DOHH2 (cell line): Measurements from ENCODE around the gene REL.

Experiments
- H3F3A ChIP-seq: fragments of 200-600 bp; sonication (generic), shearing (Covaris generic); 2 replicates; pipeline ENCODE4 v1.6.0; 2016; ENCODE audit warnings: antibody characterized with exemption, mild to moderate bottlenecking; ENCODE audit not compliant: control insufficient read depth, insufficient read depth
- H3K27ac ChIP-seq: fragments of 200-600 bp; sonication (generic); 2 replicates; pipeline ENCODE4 v1.5.1; 2014; ENCODE audit warnings: low read depth, mild to moderate bottlenecking, low read length, moderate library complexity
- H3K27me3 ChIP-seq: fragments of 200-600 bp; sonication (generic); 2 replicates; pipeline ENCODE4 v1.6.1; 2014; ENCODE audit warnings: mild to moderate bottlenecking, low read length, mixed read lengths; ENCODE audit not compliant: control insufficient read depth
- H3K36me3 ChIP-seq: fragments of 200-600 bp; sonication (generic); 2 replicates; pipeline ENCODE4 v1.6.1; 2014; ENCODE audit warnings: mild to moderate bottlenecking, low read length, moderate library complexity, mixed read lengths; ENCODE audit not compliant: control insufficient read depth
- H3K4me1 ChIP-seq: fragments of 200-600 bp; sonication (generic); 2 replicates; pipeline ENCODE4 v1.6.1; 2014; ENCODE audit warnings: mild to moderate bottlenecking, low read length, mixed read lengths; ENCODE audit not compliant: control insufficient read depth
- H3K4me2 ChIP-seq: fragments of 200-600 bp; sonication (generic); 2 replicates; pipeline ENCODE4 v1.6.0; 2014; ENCODE audit warnings: mild to moderate bottlenecking, low read length, moderate library complexity
- H3K4me3 ChIP-seq: fragments of 200-600 bp; sonication (generic); 2 replicates; pipeline ENCODE4 v1.5.1; 2014; ENCODE audit warnings: mild to moderate bottlenecking, low read length, mixed read lengths
- H3K79me2 ChIP-seq: fragments of 200-600 bp; sonication (generic); 2 replicates; pipeline ENCODE4 v1.6.1; 2014; ENCODE audit warnings: mild to moderate bottlenecking, low read length, mixed read lengths; ENCODE audit not compliant: control insufficient read depth
- H3K9me2 ChIP-seq: fragments of 200-600 bp; sonication (generic); replicated peaks from 2 replicates; pipeline ENCODE4 v1.6.1; 2014; ENCODE audit warnings: mild to moderate bottlenecking, low read length, mixed read lengths; ENCODE audit not compliant: control insufficient read depth
- H3K9me3 ChIP-seq: fragments of 200-600 bp; sonication (generic); 2 replicates; pipeline ENCODE4 v1.6.1; 2014; ENCODE audit warnings: antibody characterized with exemption, low read length, mixed read lengths; ENCODE audit not compliant: control insufficient read depth, insufficient read depth
- H4K20me1 ChIP-seq: fragments of 200-600 bp; sonication (generic); 2 replicates; pipeline ENCODE4 v1.6.0; 2014; ENCODE audit warnings: low read depth, mild to moderate bottlenecking, antibody characterized with exemption, low read length, moderate library complexity; ENCODE audit not compliant: control insufficient read depth, insufficient read depth
- EZH2phosphoT487 ChIP-seq: fragments of 200-600 bp; sonication (generic); IDR thresholded peaks from 2 replicates; pipeline ENCODE4 v1.6.1; 2017; ENCODE audit warnings: borderline replicate concordance, mild to moderate bottlenecking, antibody characterized with exemption, low read length, moderate library complexity, mixed read lengths
- TF ChIP-seq, protein P1 (sequence below): fragments of 200-600 bp; sonication (generic); IDR thresholded peaks from one replicate; pipeline ENCODE4 v1.5.1; 2014; ENCODE audit warnings: antibody characterized with exemption, mild to moderate bottlenecking, low read depth, low read length; ENCODE audit not compliant: poor library complexity, severe bottlenecking

REL gene

DNA sequence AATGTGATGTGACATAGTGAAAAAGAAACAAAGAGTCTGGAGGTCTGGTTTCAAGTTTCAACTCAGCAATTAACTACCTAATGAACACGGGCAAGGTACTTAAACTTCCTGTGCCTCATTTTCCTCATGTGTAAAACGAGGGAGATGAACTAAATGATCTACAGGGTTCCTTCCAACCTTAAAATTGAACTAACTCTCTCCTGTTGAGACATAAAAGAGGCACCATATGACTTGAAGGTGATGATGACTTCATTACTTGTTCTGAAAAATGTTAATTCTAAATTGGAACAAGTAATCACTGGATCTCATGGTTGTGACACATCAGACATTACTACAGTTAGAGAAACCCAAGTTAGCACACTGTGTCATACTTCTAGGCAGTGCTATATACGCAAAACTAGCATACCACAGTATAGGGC lies 8.9 kb upstream of the REL start:
- Histone ChIP-seq H3F3A (peaks cover 33% of the 10 kb centered on the region), H3K4me3 (peak overlapping the region; percentile 23), H3K4me2 (peak overlapping the region; percentile 54), H4K20me1 (no peaks in the 10 kb centered on the region), H3K9me3 (no peaks in the 10 kb centered on the region), H3K27me3 (no peaks in the 10 kb centered on the region), H3K36me3 (peaks cover 3% of the 10 kb centered on the region; the same call in 1 of the 2 replicates), H3K9me2 (no peaks in the 10 kb centered on the region), H3K27ac (peak overlapping the region; percentile 74), H3K79me2 (no peaks in the 10 kb centered on the region), H3K4me1 (peaks cover 76% of the 10 kb centered on the region)
- TF ChIP-seq EZH2phosphoT487: no peak
- TF ChIP-seq, protein P1, sequence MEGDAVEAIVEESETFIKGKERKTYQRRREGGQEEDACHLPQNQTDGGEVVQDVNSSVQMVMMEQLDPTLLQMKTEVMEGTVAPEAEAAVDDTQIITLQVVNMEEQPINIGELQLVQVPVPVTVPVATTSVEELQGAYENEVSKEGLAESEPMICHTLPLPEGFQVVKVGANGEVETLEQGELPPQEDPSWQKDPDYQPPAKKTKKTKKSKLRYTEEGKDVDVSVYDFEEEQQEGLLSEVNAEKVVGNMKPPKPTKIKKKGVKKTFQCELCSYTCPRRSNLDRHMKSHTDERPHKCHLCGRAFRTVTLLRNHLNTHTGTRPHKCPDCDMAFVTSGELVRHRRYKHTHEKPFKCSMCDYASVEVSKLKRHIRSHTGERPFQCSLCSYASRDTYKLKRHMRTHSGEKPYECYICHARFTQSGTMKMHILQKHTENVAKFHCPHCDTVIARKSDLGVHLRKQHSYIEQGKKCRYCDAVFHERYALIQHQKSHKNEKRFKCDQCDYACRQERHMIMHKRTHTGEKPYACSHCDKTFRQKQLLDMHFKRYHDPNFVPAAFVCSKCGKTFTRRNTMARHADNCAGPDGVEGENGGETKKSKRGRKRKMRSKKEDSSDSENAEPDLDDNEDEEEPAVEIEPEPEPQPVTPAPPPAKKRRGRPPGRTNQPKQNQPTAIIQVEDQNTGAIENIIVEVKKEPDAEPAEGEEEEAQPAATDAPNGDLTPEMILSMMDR: no peak

DNA sequence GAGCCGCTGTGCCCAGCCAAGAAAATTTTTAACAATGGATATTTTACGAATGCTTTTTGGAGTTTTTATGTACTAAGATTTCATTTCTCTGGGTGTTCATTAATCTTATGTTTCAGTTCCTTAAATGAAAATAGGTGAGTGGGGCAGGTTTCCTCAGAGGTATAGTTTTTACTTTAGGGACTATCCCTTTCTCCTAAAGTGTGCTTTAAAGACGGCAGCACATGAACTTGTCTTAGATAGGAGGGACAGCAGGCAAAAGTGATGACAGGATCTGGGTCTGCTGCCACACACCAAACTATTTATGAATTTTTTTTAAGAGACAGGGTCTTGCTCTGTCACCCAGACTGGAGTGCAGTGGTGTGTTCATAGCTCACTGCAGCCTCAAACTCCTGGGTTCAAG lies 8.0 kb upstream of the REL start:
- Histone ChIP-seq H3K36me3 (peaks cover under 1% of the 10 kb centered on the region; the same call in 1 of the 2 replicates), H3F3A (peaks cover 35% of the 10 kb centered on the region), H3K79me2 (no peaks in the 10 kb centered on the region), H3K27ac (peak overlapping the region; percentile 74), H3K27me3 (no peaks in the 10 kb centered on the region), H3K4me1 (peaks cover 76% of the 10 kb centered on the region), H3K4me3 (peak overlapping the region; percentile 23), H3K9me2 (no peaks in the 10 kb centered on the region), H3K9me3 (no peaks in the 10 kb centered on the region), H4K20me1 (no peaks in the 10 kb centered on the region), H3K4me2 (peak overlapping the region; percentile 54)
- TF ChIP-seq, protein P1: no peak
- TF ChIP-seq EZH2phosphoT487: no peak

DNA sequence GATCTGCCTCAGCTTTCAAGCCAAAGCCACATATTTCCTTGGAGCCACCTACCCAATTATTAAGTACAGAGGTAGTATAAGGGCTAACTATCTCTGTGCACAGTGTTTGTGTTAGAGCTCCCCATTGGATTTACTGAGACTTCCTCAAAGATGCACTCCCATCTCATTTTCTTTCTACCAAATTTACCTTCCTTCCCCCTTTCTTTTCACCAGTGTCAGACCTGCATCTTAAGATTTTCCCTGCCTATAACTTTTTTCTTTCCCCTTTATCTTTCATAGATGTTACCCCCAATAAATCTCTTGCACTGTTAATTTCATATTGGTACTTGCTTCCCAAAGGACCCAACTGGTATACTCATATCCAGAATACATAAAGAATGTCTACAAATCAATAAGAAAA lies 5.9 kb upstream of the REL start:
- Histone ChIP-seq H3K27me3 (no peaks in the 10 kb centered on the region), H4K20me1 (no peaks in the 10 kb centered on the region), H3K4me2 (no peak overlapping the region), H3K27ac (no peak overlapping the region), H3K9me3 (no peaks in the 10 kb centered on the region), H3K4me1 (peaks cover 84% of the 10 kb centered on the region), H3K9me2 (no peaks in the 10 kb centered on the region), H3F3A (peaks cover 32% of the 10 kb centered on the region), H3K36me3 (no peaks in the 10 kb centered on the region), H3K4me3 (no peak overlapping the region), H3K79me2 (peaks cover 8% of the 10 kb centered on the region)
- TF ChIP-seq, protein P1: no peak
- TF ChIP-seq EZH2phosphoT487: no peak

DNA sequence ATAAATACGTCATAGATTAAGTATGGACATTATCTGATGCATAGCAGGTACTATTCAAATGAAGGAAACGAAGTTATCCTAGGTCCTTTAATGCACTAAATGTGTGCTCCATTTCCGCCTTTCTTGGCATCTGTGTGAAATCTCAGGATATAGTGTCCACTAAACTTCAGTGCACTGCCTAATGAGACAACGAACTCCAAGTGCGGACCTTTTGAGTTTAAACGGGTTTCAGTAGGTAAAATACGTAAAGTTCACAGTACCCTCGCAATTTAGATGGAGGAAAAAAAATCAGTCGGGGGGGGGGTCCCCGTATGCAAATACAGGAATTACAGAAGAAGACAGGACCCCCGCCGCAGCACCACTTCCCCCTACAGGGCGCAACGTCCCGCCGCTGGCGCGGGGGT lies 729 bp upstream of the REL start:
- peak overlapping the region; percentile 92 for H3K4me2 ChIP-seq
- peaks cover 54% of the 10 kb centered on the region for H3K79me2 ChIP-seq
- H3K9me2 ChIP-seq: no peaks in the 10 kb centered on the region
- peaks cover 11% of the 10 kb centered on the region for H4K20me1 ChIP-seq
- H3K4me1 ChIP-seq: peaks cover 43% of the 10 kb centered on the region
- H3K4me3 ChIP-seq: peak overlapping the region; percentile 84
- no peaks in the 10 kb centered on the region for H3K27me3 ChIP-seq
- H3K27ac ChIP-seq: peak overlapping the region; percentile 87
- H3K36me3 ChIP-seq: peaks cover 43% of the 10 kb centered on the region
- TF ChIP-seq, protein P1: peak; percentile 12
- TF ChIP-seq EZH2phosphoT487: no peak
- H3F3A ChIP-seq: peaks cover 29% of the 10 kb centered on the region
- H3K9me3 ChIP-seq: no peaks in the 10 kb centered on the region
